Parathyroid adenoma (tissue), 2 donors: ENCODE measurements around the gene NBPF10.
"Not testable (repeated sequence)": the region's sequence is repeated elsewhere in the genome, so short reads cannot be mapped to it uniquely, and the experiment has no call there.

Experiments
- H2AFZ ChIP-seq: fragments of 300-600 bp; sonication (generic); one replicate; pipeline ENCODE4 v1.7.0; 2017; ENCODE audit warnings: antibody characterized with exemption, mild to moderate bottlenecking
- H3K27ac ChIP-seq: fragments of 300-600 bp; sonication (generic); one replicate; pipeline ENCODE4 v1.7.0; 2017
- H3K27me3 ChIP-seq: fragments of 300-600 bp; sonication (generic); one replicate; pipeline ENCODE4 v1.7.0; 2017; ENCODE audit warnings: low read length; ENCODE audit not compliant: control insufficient read depth, insufficient read depth
- H3K36me3 ChIP-seq: fragments of 300-600 bp; sonication (generic); one replicate; pipeline ENCODE4 v1.7.0; 2017; ENCODE audit warnings: low read length; ENCODE audit not compliant: control insufficient read depth, insufficient read depth
- H3K4me1 ChIP-seq: fragments of 300-600 bp; sonication (generic); one replicate; pipeline ENCODE4 v1.7.0; 2017; ENCODE audit warnings: control low read depth
- H3K4me2 ChIP-seq: fragments of 300-600 bp; sonication (generic); one replicate; pipeline ENCODE4 v1.7.0; 2017; ENCODE audit warnings: low read length
- H3K4me3 ChIP-seq: fragments of 300-600 bp; sonication (generic); one replicate; pipeline ENCODE4 v1.7.0; 2017; ENCODE audit warnings: low read depth, low read length
- H3K79me2 ChIP-seq: fragments of 300-600 bp; sonication (generic); one replicate; pipeline ENCODE4 v1.7.0; 2017; ENCODE audit warnings: control low read depth
- H3K9ac ChIP-seq: fragments of 300-600 bp; sonication (generic); one replicate; pipeline ENCODE4 v1.7.0; 2017; ENCODE audit warnings: mild to moderate bottlenecking
- H3K9me3 ChIP-seq: fragments of 300-600 bp; sonication (generic); one replicate; pipeline ENCODE4 v1.7.0; 2017; ENCODE audit warnings: low read length; ENCODE audit not compliant: control insufficient read depth
- donor health status: primary hyperparathyroidism.

Gene NBPF10

GRCh38 chr1:146144465-146144864, at the start of gene NBPF10:
Gene NBPF10 (minus strand): TSS chr1:146144804. CDS start chr1:146144769, 35 bp downstream.
- H3K4me3 ChIP-seq, H3K27ac ChIP-seq, H3K36me3 ChIP-seq, H3K27me3 ChIP-seq, H3K9me3 ChIP-seq, H3K4me1 ChIP-seq, H3K79me2 ChIP-seq, H3K4me2 ChIP-seq, H2AFZ ChIP-seq, H3K9ac ChIP-seq: not testable (repeated sequence)

GRCh38 chr1:146174531-146174930, 29.9 kb upstream of the NBPF10 start:
- H3K27ac ChIP-seq, H3K4me2 ChIP-seq, H3K79me2 ChIP-seq, H3K9me3 ChIP-seq, H3K4me1 ChIP-seq, H3K36me3 ChIP-seq, H3K27me3 ChIP-seq, H3K4me3 ChIP-seq, H3K9ac ChIP-seq, H2AFZ ChIP-seq: not testable (repeated sequence)

GRCh38 chr1:146167740-146168139, 23.1 kb upstream of the NBPF10 start:
- H3K27me3 ChIP-seq, H3K4me1 ChIP-seq, H3K4me2 ChIP-seq, H3K79me2 ChIP-seq, H3K9ac ChIP-seq, H2AFZ ChIP-seq, H3K36me3 ChIP-seq, H3K4me3 ChIP-seq, H3K9me3 ChIP-seq, H3K27ac ChIP-seq: not testable (repeated sequence)

GRCh38 chr1:146167273-146167672, 22.7 kb upstream of the NBPF10 start:
- H3K27ac ChIP-seq, H3K9me3 ChIP-seq, H3K4me3 ChIP-seq, H3K27me3 ChIP-seq, H3K9ac ChIP-seq, H3K79me2 ChIP-seq, H3K4me2 ChIP-seq, H2AFZ ChIP-seq, H3K4me1 ChIP-seq, H3K36me3 ChIP-seq: not testable (repeated sequence)
